Measurements from ENCODE around the gene MAP6.

MAP6 gene

DNA sequence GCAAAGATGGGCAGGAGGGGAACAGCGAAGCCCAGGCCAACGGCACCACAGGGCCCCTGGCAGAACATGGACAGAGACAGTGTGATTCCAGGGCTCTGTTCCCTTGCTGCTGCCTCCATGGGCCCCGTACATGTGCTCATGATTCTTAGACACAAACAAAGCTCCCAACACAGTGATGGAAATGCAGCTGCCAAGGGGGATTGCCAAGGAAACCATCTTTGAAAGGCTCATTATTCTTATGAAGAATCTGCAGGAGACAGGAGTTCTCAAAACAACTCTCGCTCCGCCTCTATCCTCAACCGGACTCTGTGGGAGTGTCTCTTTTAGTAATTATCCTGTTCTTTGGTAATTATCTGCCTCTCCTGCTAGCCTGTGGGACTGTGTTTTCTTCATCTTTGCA is 74.6 kb downstream of the MAP6 start:
- H3K9me3 ChIP-seq (ENCODE audit: control extremely low read depth in 1 of 5, control insufficient read depth in 4 of 5, insufficient read depth in 2 of 5, low read depth in 1 of 5, low read length in 4 of 5): no peaks in the 10 kb centered on the region
- CTCF ChIA-PET: interaction anchor here (0.7 to 2.1 kb wide), 3 partner anchors 10 to 48 kb away, joined by 3 to 4 read pairs (median 4); no protein-coding TSS in a partner anchor

DNA sequence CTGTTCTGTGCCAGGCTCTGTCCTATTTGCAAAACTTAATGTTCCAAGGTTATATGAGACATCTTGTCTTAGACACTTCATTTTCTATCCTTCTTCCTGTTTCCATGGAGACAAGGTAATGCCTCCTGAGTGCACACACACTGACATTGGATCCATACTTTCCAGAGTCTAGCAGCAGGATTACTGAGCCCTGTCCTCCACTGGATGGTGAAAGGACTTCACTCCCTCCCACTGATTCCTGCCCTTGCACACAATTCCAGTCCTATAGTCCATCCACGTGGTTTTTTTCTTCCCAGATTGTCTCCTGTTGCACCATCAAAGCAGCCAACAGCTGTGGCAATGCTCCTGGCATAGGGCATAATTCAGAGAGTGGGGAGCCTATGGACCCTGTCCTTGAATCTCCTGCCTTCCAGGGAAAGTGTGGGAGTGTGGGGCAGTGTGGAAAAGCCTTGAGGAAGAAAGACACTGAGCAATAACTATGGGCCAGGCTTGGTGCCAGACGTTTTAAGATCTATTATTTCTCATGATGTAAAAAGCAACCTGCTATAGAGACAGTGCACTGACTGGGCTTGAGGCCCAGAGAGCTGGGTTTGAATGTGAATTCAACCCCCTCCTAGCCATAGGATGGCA is 75.4 kb downstream of the MAP6 start:
- H3K4me1 ChIP-seq (ENCODE audit: control extremely low read depth in 1 of 4, control insufficient read depth in 4 of 4, insufficient read depth in 4 of 4, low read length in 3 of 4): peaks cover 0 to 8% (median 7%) of the 10 kb centered on the region in 4 experiments
- ChIA-PET POLR2A (no interaction called here), CTCF (interaction anchor here (1.0 to 2.1 kb wide), 2 partner anchors 9 to 20 kb away, joined by 3 to 4 read pairs; no protein-coding TSS in a partner anchor)
- no peak overlapping the region for H3K27ac ChIP-seq (ENCODE audit: insufficient read depth in 1 of 2, low read depth in 1 of 2, low read length in 2 of 2, poor library complexity in 1 of 2, severe bottlenecking in 2 of 2)
- H3K9me3 ChIP-seq (ENCODE audit: control extremely low read depth in 1 of 5, control insufficient read depth in 4 of 5, insufficient read depth in 2 of 5, low read depth in 1 of 5, low read length in 4 of 5): no peaks in the 10 kb centered on the region
- no peaks in the 10 kb centered on the region for H3K27me3 ChIP-seq (replicated peaks in 2 of 5; ENCODE audit: control insufficient read depth in 4 of 5, insufficient read depth in 5 of 5, low read length in 4 of 5)
- no peak for DNase-seq
- H3K36me3 ChIP-seq (ENCODE audit: control insufficient read depth in 4 of 4, insufficient read depth in 4 of 4, low read length in 3 of 4): no peaks in the 10 kb centered on the region
- no peak overlapping the region for H3K4me3 ChIP-seq (ENCODE audit: control insufficient read depth in 1 of 7, extremely low read depth in 1 of 7, insufficient read depth in 4 of 7, low read depth in 2 of 7, low read length in 6 of 7)
- WGBS (ENCODE audit: insufficient coverage): 94% methylated on average over 2 of the region's 2 CpGs

More for the DNA sequence above, 74.6 kb downstream of the MAP6 start:
- no peak overlapping the region for H3K4me3 ChIP-seq (ENCODE audit: control insufficient read depth in 1 of 7, extremely low read depth in 1 of 7, insufficient read depth in 4 of 7, low read depth in 2 of 7, low read length in 6 of 7)
- H3K36me3 ChIP-seq (ENCODE audit: control insufficient read depth in 4 of 4, insufficient read depth in 4 of 4, low read length in 3 of 4): no peaks in the 10 kb centered on the region
- 96% methylated on average over 6 of the region's 6 CpGs for WGBS (ENCODE audit: insufficient coverage)
- POLR2A ChIA-PET: no interaction called here
- H3K27me3 ChIP-seq (replicated peaks in 2 of 5; ENCODE audit: control insufficient read depth in 4 of 5, insufficient read depth in 5 of 5, low read length in 4 of 5): no peaks in the 10 kb centered on the region
- H3K4me1 ChIP-seq (ENCODE audit: control extremely low read depth in 1 of 4, control insufficient read depth in 4 of 4, insufficient read depth in 4 of 4, low read length in 3 of 4): peaks cover 0 to 8% (median 7%) of the 10 kb centered on the region in 4 experiments
- no peak overlapping the region for H3K27ac ChIP-seq (ENCODE audit: insufficient read depth in 1 of 2, low read depth in 1 of 2, low read length in 2 of 2, poor library complexity in 1 of 2, severe bottlenecking in 2 of 2)
- DNase-seq: no peak

DNA sequence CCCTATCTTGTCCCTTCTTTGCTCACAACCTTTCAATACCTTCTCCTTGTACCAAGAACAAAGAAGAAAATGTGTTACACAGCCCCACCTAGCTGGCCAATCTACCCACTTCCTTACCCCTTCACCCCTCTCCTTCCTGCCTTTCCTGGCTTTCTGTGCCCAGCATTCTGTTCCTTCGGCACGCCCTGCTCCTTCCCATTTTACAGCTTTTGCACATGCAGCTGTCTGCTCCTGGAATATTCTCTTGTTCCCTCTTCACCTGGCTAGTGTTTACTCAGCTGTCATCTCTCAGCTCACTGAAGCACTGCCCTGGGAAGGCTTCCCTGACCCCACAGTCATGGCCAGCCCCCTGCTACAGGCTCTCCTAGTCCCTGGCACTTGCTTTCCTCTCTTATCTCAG is 76.1 kb downstream of the MAP6 start:
- Histone ChIP-seq H3K4me3 (ENCODE audit: control insufficient read depth in 1 of 7, extremely low read depth in 1 of 7, insufficient read depth in 4 of 7, low read depth in 2 of 7, low read length in 6 of 7) (no peak overlapping the region), H3K27me3 (replicated peaks in 2 of 5; ENCODE audit: control insufficient read depth in 4 of 5, insufficient read depth in 5 of 5, low read length in 4 of 5) (no peaks in the 10 kb centered on the region), H3K9me3 (ENCODE audit: control extremely low read depth in 1 of 5, control insufficient read depth in 4 of 5, insufficient read depth in 2 of 5, low read depth in 1 of 5, low read length in 4 of 5) (no peaks in the 10 kb centered on the region), H3K36me3 (ENCODE audit: control insufficient read depth in 4 of 4, insufficient read depth in 4 of 4, low read length in 3 of 4) (no peaks in the 10 kb centered on the region), H3K4me1 (ENCODE audit: control extremely low read depth in 1 of 4, control insufficient read depth in 4 of 4, insufficient read depth in 4 of 4, low read length in 3 of 4) (peaks cover 0 to 8% (median 7%) of the 10 kb centered on the region in 4 experiments), H3K27ac (ENCODE audit: insufficient read depth in 1 of 2, low read depth in 1 of 2, low read length in 2 of 2, poor library complexity in 1 of 2, severe bottlenecking in 2 of 2) (no peak overlapping the region)
- CTCF ChIA-PET: no interaction called here
- WGBS (ENCODE audit: insufficient coverage): 45% methylated on average over 2 of the region's 2 CpGs
- DNase-seq: peak in 1 of 3 donors; percentile 17
- POLR2A ChIA-PET: interaction anchor here (1.1 kb wide), 1 partner anchor 9 kb away, joined by 5 read pairs; no protein-coding TSS in a partner anchor

DNA sequence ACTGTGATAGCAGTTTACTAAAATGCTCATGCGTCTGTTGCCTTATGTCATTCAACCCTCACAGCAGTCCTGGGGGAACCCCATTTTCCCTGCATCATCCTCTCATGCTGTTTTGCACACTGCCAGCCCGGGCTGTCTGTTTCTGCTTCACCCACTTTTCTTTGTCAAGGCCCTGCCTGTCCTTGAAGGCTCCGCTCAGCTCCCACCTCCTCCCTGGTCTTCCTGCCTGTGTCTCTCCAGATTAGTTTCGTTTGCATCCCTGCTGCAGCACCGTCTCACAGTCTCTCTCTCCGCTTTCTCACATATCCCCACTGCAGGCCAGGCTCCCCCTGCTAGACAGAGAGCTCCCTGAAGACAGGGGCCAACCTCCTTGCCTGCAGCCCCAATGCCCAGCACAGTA is 76.9 kb downstream of the MAP6 start:
- DNase-seq: no peak
- H3K27ac ChIP-seq (ENCODE audit: insufficient read depth in 1 of 2, low read depth in 1 of 2, low read length in 2 of 2, poor library complexity in 1 of 2, severe bottlenecking in 2 of 2): no peak overlapping the region
- POLR2A ChIA-PET: interaction anchor here (1.1 kb wide), 1 partner anchor 8 kb away, joined by 5 read pairs; no protein-coding TSS in a partner anchor
- no peaks in the 10 kb centered on the region for H3K27me3 ChIP-seq (replicated peaks in 2 of 5; ENCODE audit: control insufficient read depth in 4 of 5, insufficient read depth in 5 of 5, low read length in 4 of 5)
- H3K36me3 ChIP-seq (ENCODE audit: control insufficient read depth in 4 of 4, insufficient read depth in 4 of 4, low read length in 3 of 4): no peaks in the 10 kb centered on the region
- H3K9me3 ChIP-seq (ENCODE audit: control extremely low read depth in 1 of 5, control insufficient read depth in 4 of 5, insufficient read depth in 2 of 5, low read depth in 1 of 5, low read length in 4 of 5): no peaks in the 10 kb centered on the region
- H3K4me3 ChIP-seq (ENCODE audit: control insufficient read depth in 1 of 7, extremely low read depth in 1 of 7, insufficient read depth in 4 of 7, low read depth in 2 of 7, low read length in 6 of 7): no peak overlapping the region
- CTCF ChIA-PET: interaction anchor here (1.6 kb wide), 1 partner anchor 9 kb away, joined by 4 read pairs; no protein-coding TSS in a partner anchor
- peaks cover 0 to 8% (median 7%) of the 10 kb centered on the region in 4 experiments for H3K4me1 ChIP-seq (ENCODE audit: control extremely low read depth in 1 of 4, control insufficient read depth in 4 of 4, insufficient read depth in 4 of 4, low read length in 3 of 4)
- 89% methylated on average over 6 of the region's 6 CpGs for WGBS (ENCODE audit: insufficient coverage)

DNA sequence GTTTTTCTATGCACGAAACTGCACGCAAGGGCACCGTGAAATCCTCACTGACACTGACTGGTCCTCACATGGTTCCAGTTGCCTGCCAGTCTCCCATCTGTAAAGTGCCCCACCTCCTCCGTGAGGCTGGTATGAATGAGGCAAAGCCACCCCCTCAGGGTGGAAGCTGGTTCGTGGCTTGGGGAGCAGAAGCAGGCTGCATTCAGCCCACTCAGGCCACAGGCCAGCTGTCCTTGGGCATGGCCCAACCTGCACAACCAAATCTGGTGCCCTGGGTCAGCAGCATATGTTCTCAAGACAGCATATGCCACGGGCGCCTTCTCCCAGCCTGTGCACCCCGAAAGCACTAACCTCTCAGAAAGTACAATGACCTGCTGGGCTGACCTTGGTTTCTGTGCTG is 77.5 kb downstream of the MAP6 start:
- Histone ChIP-seq H3K4me3 (ENCODE audit: control insufficient read depth in 1 of 7, extremely low read depth in 1 of 7, insufficient read depth in 4 of 7, low read depth in 2 of 7, low read length in 6 of 7) (no peak overlapping the region), H3K4me1 (ENCODE audit: control extremely low read depth in 1 of 4, control insufficient read depth in 4 of 4, insufficient read depth in 4 of 4, low read length in 3 of 4) (peaks cover 0 to 8% (median 7%) of the 10 kb centered on the region in 4 experiments), H3K27ac (ENCODE audit: insufficient read depth in 1 of 2, low read depth in 1 of 2, low read length in 2 of 2, poor library complexity in 1 of 2, severe bottlenecking in 2 of 2) (no peak overlapping the region), H3K27me3 (replicated peaks in 2 of 5; ENCODE audit: control insufficient read depth in 4 of 5, insufficient read depth in 5 of 5, low read length in 4 of 5) (no peaks in the 10 kb centered on the region), H3K9me3 (ENCODE audit: control extremely low read depth in 1 of 5, control insufficient read depth in 4 of 5, insufficient read depth in 2 of 5, low read depth in 1 of 5, low read length in 4 of 5) (no peaks in the 10 kb centered on the region), H3K36me3 (ENCODE audit: control insufficient read depth in 4 of 4, insufficient read depth in 4 of 4, low read length in 3 of 4) (no peaks in the 10 kb centered on the region)
- no peak for DNase-seq
- ChIA-PET CTCF (interaction anchor here (1.6 kb wide), 1 partner anchor 10 kb away, joined by 4 read pairs; no protein-coding TSS in a partner anchor), POLR2A (interaction anchor here (1.1 kb wide), 1 partner anchor 8 kb away, joined by 5 read pairs; no protein-coding TSS in a partner anchor)
- WGBS (ENCODE audit: insufficient coverage): 94% methylated on average over 5 of the region's 8 CpGs

DNA sequence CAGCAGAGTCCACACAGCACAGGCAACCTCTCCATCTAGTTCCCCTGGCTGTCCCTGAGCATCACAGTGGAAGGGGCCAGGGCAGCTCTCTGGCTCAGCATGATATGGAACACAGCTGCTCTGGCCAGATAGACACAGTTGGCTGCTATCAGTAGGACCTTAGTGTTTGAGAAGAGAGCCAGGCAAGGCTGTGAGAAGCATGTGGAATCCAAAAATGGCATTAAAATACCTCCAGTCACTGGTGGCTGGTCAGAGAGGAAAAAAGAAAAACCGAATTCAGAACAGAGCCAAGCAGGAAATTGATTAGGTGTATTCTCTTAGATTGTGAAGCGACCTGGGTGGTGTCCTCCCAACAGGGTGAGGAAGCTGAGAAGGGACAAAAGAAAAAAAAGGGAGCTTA is 78.9 kb downstream of the MAP6 start:
- POLR2A ChIA-PET: no interaction called here
- no peak overlapping the region for H3K4me3 ChIP-seq (ENCODE audit: control insufficient read depth in 1 of 7, extremely low read depth in 1 of 7, insufficient read depth in 4 of 7, low read depth in 2 of 7, low read length in 6 of 7)
- CTCF ChIA-PET: interaction anchor here (0.9 to 2.4 kb wide), 2 partner anchors 9 to 145 kb away, joined by 3 to 14 read pairs; no protein-coding TSS in a partner anchor

DNA sequence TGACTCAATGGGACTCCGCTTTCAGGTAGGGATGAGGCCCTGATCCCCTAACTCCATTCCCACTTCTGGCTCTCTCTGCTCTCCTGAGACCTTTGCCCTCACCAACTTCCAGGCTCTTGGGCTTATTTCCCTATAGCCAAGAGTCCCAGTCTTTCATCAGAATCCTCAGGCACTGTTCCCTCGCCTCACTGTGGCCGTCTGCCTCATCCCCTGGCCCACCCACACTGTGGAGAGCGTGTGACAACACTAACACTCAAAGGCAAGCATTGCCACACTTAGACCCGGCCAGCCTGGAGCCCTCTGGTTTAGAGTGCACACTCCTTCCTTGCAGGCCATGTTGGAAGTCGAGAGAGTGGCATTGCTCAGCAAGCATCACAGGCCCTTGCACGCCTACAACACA is 79.8 kb downstream of the MAP6 start:
- Histone ChIP-seq H3K9me3 (ENCODE audit: control extremely low read depth in 1 of 5, control insufficient read depth in 4 of 5, insufficient read depth in 2 of 5, low read depth in 1 of 5, low read length in 4 of 5) (no peaks in the 10 kb centered on the region), H3K36me3 (ENCODE audit: control insufficient read depth in 4 of 4, insufficient read depth in 4 of 4, low read length in 3 of 4) (no peaks in the 10 kb centered on the region), H3K4me1 (ENCODE audit: control extremely low read depth in 1 of 4, control insufficient read depth in 4 of 4, insufficient read depth in 4 of 4, low read length in 3 of 4) (peaks cover 0 to 12% (median 3%) of the 10 kb centered on the region in 4 experiments), H3K27ac (ENCODE audit: insufficient read depth in 1 of 2, low read depth in 1 of 2, low read length in 2 of 2, poor library complexity in 1 of 2, severe bottlenecking in 2 of 2) (no peak overlapping the region), H3K27me3 (replicated peaks in 2 of 5; ENCODE audit: control insufficient read depth in 4 of 5, insufficient read depth in 5 of 5, low read length in 4 of 5) (no peaks in the 10 kb centered on the region), H3K4me3 (ENCODE audit: control insufficient read depth in 1 of 7, extremely low read depth in 1 of 7, insufficient read depth in 4 of 7, low read depth in 2 of 7, low read length in 6 of 7) (no peak overlapping the region)
- no peak for DNase-seq
- 94% methylated on average over 7 of the region's 7 CpGs for WGBS (ENCODE audit: insufficient coverage)
- POLR2A ChIA-PET: no interaction called here
- CTCF ChIA-PET: interaction anchor here (2.4 kb wide), 1 partner anchor 10 kb away, joined by 14 read pairs; no protein-coding TSS in a partner anchor

More for the DNA sequence above, 78.9 kb downstream of the MAP6 start:
- Histone ChIP-seq H3K36me3 (ENCODE audit: control insufficient read depth in 4 of 4, insufficient read depth in 4 of 4, low read length in 3 of 4) (no peaks in the 10 kb centered on the region), H3K4me1 (ENCODE audit: control extremely low read depth in 1 of 4, control insufficient read depth in 4 of 4, insufficient read depth in 4 of 4, low read length in 3 of 4) (peaks cover 0 to 5% (median 1%) of the 10 kb centered on the region in 4 experiments), H3K27ac (ENCODE audit: insufficient read depth in 1 of 2, low read depth in 1 of 2, low read length in 2 of 2, poor library complexity in 1 of 2, severe bottlenecking in 2 of 2) (peak overlapping the region in 1 of 2 experiments; percentile 34), H3K9me3 (ENCODE audit: control extremely low read depth in 1 of 5, control insufficient read depth in 4 of 5, insufficient read depth in 2 of 5, low read depth in 1 of 5, low read length in 4 of 5) (no peaks in the 10 kb centered on the region), H3K27me3 (replicated peaks in 2 of 5; ENCODE audit: control insufficient read depth in 4 of 5, insufficient read depth in 5 of 5, low read length in 4 of 5) (no peaks in the 10 kb centered on the region)
- WGBS (ENCODE audit: insufficient coverage): 85% methylated on average over 2 of the region's 2 CpGs
- peak; percentile 55 to 85 (median 68) for DNase-seq

Measured in common myeloid progenitor, CD34-positive (primary cell).